Calu3 (cell line): ENCODE data around the gene ACOX1. TPM values are rescaled to one million over a fixed set of nuclear protein-coding genes. Genes with fewer than 3 reads are reported as not detected.

Experiments used
- BruUV-seq: library from RNA; stranded (reverse); fragments of 400-500 nt; replicated peaks from 2 replicates; lab custom pipeline; 2021; lab: Mats Ljungman, UMichigan
- CTCF ChIA-PET: fragments of 300-600 bp; sonication (Branson Sonifier 250); formaldehyde crosslinking; loops from one replicate; lab custom pipeline; 2022; ENCODE audit warnings: antibody characterized with exemption; lab: Charles Lee
- DNase-seq: peaks from one replicate; pipeline ENCODE4 v3.0.0; 2022
- H3K27ac Mint-ChIP-seq: one replicate; pipeline ENCODE4 v1.8.0; 2022; ENCODE audit warnings: mixed read lengths; ENCODE audit not compliant: unreplicated experiment
- H3K27me3 Mint-ChIP-seq: one replicate; pipeline ENCODE4 v1.8.0; 2022; ENCODE audit warnings: mixed read lengths; ENCODE audit not compliant: unreplicated experiment
- H3K36me3 Mint-ChIP-seq: one replicate; pipeline ENCODE4 v1.8.0; 2022; ENCODE audit warnings: mild to moderate bottlenecking, moderate library complexity, mixed read lengths; ENCODE audit not compliant: insufficient read depth, unreplicated experiment
- H3K4me1 Mint-ChIP-seq: one replicate; pipeline ENCODE4 v1.8.0; 2022; ENCODE audit warnings: mild to moderate bottlenecking, low read depth, mixed read lengths; ENCODE audit not compliant: unreplicated experiment
- H3K4me3 Mint-ChIP-seq: one replicate; pipeline ENCODE4 v1.8.0; 2022; ENCODE audit warnings: mild to moderate bottlenecking, low read depth, moderate library complexity, mixed read lengths; ENCODE audit not compliant: unreplicated experiment
- H3K9me3 Mint-ChIP-seq: one replicate; pipeline ENCODE4 v1.8.0; 2022; ENCODE audit warnings: low read depth, mixed read lengths; ENCODE audit not compliant: unreplicated experiment
- CTCF ChIP-seq: fragments of 200-600 bp; IDR thresholded peaks from one replicate; pipeline ENCODE4 v1.8.0; 2022; ENCODE audit warnings: antibody characterized with exemption; ENCODE audit not compliant: unreplicated experiment
- intact Hi-C: fragments of 100-400 bp; cut with micrococcal nuclease; formaldehyde crosslinking; loops from one replicate; pipeline ENCODE4 v1.10.0; 2022; ENCODE audit not compliant: unreplicated experiment
- total RNA-seq: library from RNA; stranded (reverse); gene quantifications from 2 replicates; pipeline ENCODE4 v1.2.3, GENCODE V29; 2022

Gene ACOX1
- total RNA-seq, 1 experiment from 2014 or later = 53.1 TPM

DNA sequence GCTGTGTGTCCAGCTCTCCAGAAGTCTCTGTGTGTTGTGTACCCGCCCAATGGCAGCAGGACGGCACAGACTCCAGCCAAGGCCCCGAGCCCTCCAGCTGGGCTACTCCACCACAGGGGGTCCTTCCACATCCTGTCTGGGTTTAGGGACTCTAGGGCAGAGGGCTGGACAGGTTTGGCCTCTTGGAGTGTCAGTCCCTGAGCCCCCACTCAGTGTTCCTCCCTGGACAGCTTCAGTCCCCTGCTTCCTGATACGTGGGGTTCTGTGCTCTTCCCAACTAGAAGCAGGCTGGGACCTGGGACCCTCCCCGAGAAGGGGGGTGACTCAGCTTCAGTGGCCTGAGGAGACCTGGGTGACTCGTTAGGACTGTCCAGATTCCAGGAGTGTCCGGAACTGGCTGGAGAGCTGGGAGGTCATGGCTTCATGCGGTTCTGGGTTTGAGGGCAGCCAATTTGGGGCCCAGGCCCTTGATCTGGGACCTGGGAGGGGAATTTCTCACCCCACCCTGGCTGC, 25.8 kb upstream of the ACOX1 start:
- CTCF ChIA-PET = interaction anchor here (0.6 to 2.4 kb wide), 7 partner anchors 12 to 106 kb away, joined by 3 to 22 read pairs (median 4); partner anchors contain the start of genes ACOX1, FBF1, MRPL38 and TEN1
- Mint-ChIP-seq H3K27ac (peak overlapping the region; percentile 53), H3K4me3 (no peak overlapping the region), H3K27me3 (no peaks in the 10 kb centered on the region), H3K9me3 (no peaks in the 10 kb centered on the region), H3K36me3 (peaks cover 55% of the 10 kb centered on the region), H3K4me1 (peaks cover 12% of the 10 kb centered on the region)
- TF ChIP-seq CTCF = no peak
- no TSS peak for BruUV-seq
- intact Hi-C loops = loop anchor here (1.0 kb wide), 1 partner anchor 100 kb away; no protein-coding TSS in a partner anchor
- DNase-seq = no peak

DNA sequence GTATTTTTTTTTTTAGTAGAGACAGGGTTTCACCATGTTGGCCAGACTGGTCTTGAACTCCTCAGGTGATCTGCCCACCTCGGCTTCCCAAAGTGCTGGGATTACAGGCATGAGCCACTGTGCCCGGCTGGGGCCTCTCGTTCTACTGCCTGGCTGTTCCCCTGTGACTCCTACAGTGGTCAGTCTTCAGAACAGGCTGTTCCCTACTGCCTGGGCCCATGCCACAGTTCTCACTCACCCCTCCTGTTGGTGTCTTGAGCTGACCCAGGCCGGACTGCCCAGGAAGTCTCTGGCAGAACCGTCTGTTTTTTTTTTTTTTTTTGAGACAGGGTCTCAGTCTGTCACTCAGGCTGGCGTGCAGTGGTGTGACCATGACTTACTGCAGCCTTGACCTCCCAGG, 24.9 kb upstream of the ACOX1 start:
- H3K4me1 Mint-ChIP-seq = peaks cover 12% of the 10 kb centered on the region

DNA sequence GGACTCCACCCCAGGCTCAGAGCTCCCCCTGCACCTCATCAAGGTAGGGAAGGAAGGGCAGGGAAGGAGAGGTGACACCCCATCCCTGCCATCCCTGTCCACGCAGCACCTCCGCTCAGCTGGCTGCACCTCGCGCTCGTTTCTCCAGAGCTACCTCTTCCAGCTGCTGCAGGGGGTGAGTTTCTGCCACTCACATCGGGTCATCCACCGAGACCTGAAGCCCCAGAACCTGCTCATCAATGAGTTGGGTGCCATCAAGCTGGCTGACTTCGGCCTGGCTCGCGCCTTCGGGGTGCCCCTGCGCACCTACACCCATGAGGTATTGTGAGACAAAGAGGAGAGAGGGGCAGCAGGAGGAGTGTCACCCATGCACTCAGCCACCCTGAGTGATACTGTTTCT, 23.1 kb upstream of the ACOX1 start:
- Mint-ChIP-seq H3K27me3 (no peaks in the 10 kb centered on the region), H3K9me3 (no peaks in the 10 kb centered on the region), H3K27ac (no peak overlapping the region), H3K4me1 (peaks cover 26% of the 10 kb centered on the region), H3K36me3 (peaks cover 38% of the 10 kb centered on the region), H3K4me3 (no peak overlapping the region)
- intact Hi-C loops = no loop called here
- CTCF ChIA-PET = interaction anchor here (1.3 kb wide), 1 partner anchor 97 kb away, joined by 4 read pairs; the partner anchor contains the start of gene MRPL38
- TF ChIP-seq CTCF = no peak
- no TSS peak for BruUV-seq
- DNase-seq = no peak

More for the DNA sequence above, 24.9 kb upstream of the ACOX1 start:
- intact Hi-C loops = no loop called here
- BruUV-seq = no TSS peak
- Mint-ChIP-seq H3K9me3 (no peaks in the 10 kb centered on the region), H3K4me3 (no peak overlapping the region), H3K36me3 (peaks cover 47% of the 10 kb centered on the region), H3K27me3 (no peaks in the 10 kb centered on the region), H3K27ac (no peak overlapping the region)
- CTCF ChIA-PET = interaction anchor here (0.6 kb wide), 1 partner anchor 105 kb away, joined by 3 read pairs; no protein-coding TSS in a partner anchor
- no peak for TF ChIP-seq CTCF
- no peak for DNase-seq

DNA sequence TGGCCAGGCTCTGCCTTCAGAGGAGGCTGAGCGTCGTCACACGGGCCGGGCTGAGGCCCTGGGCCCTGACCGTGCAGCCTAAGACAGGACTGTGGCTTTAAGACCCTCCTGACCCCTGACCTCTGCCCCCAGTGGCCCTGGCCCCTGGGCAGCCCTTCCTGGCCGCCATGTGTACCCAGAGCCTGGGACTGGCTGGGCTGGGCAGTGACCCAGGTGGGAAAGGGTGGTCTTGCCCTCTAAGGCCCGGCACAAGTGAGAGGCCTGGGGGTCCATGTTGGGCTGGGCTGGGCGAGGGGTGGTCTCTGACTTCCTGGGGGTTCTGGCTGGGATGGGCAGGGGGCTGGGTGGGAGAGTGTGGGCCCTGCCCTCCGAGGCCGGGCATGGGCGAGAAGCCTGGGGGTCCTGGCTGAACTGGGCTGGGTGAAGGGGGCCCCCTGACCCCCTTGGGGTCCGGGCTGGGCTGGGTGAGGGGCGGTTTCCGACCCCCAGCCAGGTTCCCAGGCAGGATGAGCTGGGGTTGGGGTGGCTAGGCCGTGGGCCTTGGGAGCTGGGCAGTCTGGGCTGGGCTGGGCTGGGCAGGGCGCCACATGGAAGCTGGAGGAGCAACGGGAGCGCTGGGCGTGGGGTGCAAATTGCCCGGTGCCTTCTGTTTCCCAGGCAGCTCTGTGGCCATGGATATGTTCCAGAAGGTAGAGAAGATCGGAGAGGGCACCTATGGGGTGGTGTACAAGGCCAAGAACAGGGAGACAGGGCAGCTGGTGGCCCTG, 22.0 kb upstream of the ACOX1 start, which contains the start of gene CDK3:
Gene CDK3, plus strand, starts transcription at position 101 of the 767 bp plus-strand sequence. Its CDS starts 571 bp downstream, at position 672.
- intact Hi-C loops = no loop called here
- H3K27me3 Mint-ChIP-seq = no peaks in the 10 kb centered on the region
- BruUV-seq = no TSS peak
- H3K9me3 Mint-ChIP-seq = no peaks in the 10 kb centered on the region
- DNase-seq = no peak
- H3K36me3 Mint-ChIP-seq = peaks cover 34% of the 10 kb centered on the region
- peaks cover 36% of the 10 kb centered on the region for H3K4me1 Mint-ChIP-seq
- H3K4me3 Mint-ChIP-seq = no peak within 1 kb of the TSS
- CTCF ChIA-PET = interaction anchor here (0.7 to 0.9 kb wide), 3 partner anchors 13 to 52 kb away, joined by 3 to 4 read pairs (median 3); no protein-coding TSS in a partner anchor
- peak; percentile 20 for TF ChIP-seq CTCF
- H3K27ac Mint-ChIP-seq = no peak within 1 kb of the TSS
